T-helper 2 cell treated with Interferon-gamma antibody and Interleukin-4, amounts not matched to agents 5 μg/mL and 100 μg/mL, for 36 hours (primary cell): Measurements from ENCODE around the gene IL36B.
"Not testable (repeated sequence)": the region's sequence is repeated elsewhere in the genome, so short reads cannot be mapped to it uniquely, and the experiment has no call there.

ENCODE experiments used
- DNase-seq: peaks from one replicate; pipeline ENCODE4 v3.0.0; 2021; ENCODE audit warnings: low spot score
- H3K27ac Mint-ChIP-seq: one replicate; pipeline ENCODE4 v1.8.0; 2021; ENCODE audit warnings: mild to moderate bottlenecking, mixed read lengths
- H3K27me3 Mint-ChIP-seq: one replicate; pipeline ENCODE4 v1.8.0; 2021; ENCODE audit warnings: low read depth, mixed read lengths
- H3K36me3 Mint-ChIP-seq: one replicate; pipeline ENCODE4 v1.8.0; 2021; ENCODE audit warnings: low read depth, mixed read lengths
- H3K4me1 Mint-ChIP-seq: one replicate; pipeline ENCODE4 v1.8.0; 2021; ENCODE audit warnings: low read depth, mixed read lengths
- H3K4me3 Mint-ChIP-seq: one replicate; pipeline ENCODE4 v1.8.0; 2022; ENCODE audit warnings: mild to moderate bottlenecking, moderate library complexity, mixed read lengths
- H3K9me3 Mint-ChIP-seq: one replicate; pipeline ENCODE4 v1.8.0; 2021; ENCODE audit warnings: mixed read lengths

The IL36B gene

DNA sequence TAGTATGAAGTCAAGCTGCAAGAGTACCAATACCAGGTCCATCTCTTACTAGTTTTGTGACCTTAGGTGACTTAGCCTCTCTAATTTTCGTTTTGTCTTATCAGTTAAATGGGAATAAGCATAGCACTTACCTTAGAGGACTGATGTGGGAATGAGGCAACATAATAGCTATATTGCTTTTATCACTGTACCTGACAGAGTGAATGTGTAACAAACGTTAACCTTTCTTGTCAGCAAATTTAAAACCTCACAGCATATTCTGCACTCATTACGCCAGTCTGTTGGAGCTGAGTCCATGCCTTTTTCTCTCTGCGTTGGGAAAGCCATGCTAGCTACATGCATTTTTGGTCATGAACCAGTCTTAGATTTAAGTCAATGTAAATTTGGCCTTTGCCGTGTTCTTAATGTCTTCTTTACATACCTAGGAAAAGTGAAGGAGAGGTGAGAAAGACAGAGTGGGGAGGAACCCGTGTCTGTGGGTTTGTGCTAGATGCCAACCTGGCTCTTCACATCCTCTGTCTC lies at the start of gene IL36B:
TSS of gene IL36B (minus strand) at position 472 of the 522 bp plus-strand sequence.
- no peaks in the 10 kb centered on the region for H3K36me3 Mint-ChIP-seq
- no peak for DNase-seq
- peaks cover 27% of the 10 kb centered on the region for H3K9me3 Mint-ChIP-seq
- no peak within 1 kb of the TSS for H3K4me3 Mint-ChIP-seq
- peaks cover 5% of the 10 kb centered on the region for H3K27me3 Mint-ChIP-seq
- no peaks in the 10 kb centered on the region for H3K4me1 Mint-ChIP-seq
- no peak within 1 kb of the TSS for H3K27ac Mint-ChIP-seq

DNA sequence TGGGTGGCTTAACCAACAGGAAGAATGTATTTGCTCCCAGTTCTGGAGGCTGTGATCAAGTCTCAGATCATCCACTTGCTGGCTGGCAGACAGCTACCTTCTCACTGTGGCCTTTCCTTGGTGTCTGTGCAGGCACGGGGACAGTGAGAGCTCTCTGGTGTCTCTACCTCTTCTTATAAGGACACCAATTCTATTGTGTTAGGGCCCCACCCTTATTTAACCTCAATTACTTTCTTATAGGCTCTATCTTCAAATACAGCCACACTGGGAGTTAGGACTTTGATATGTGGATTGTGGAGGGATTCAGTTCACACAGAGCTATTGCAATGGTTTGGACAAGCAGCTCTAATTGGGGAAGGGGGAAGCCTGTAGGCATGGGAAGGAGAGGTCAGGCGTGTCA lies 49.5 kb upstream of the IL36B start:
- peaks cover 23% of the 10 kb centered on the region for H3K36me3 Mint-ChIP-seq
- H3K9me3 Mint-ChIP-seq: peaks cover 38% of the 10 kb centered on the region
- no peak for DNase-seq
- no peak overlapping the region for H3K27ac Mint-ChIP-seq
- H3K27me3 Mint-ChIP-seq: no peaks in the 10 kb centered on the region
- peaks cover 35% of the 10 kb centered on the region for H3K4me1 Mint-ChIP-seq
- H3K4me3 Mint-ChIP-seq: no peak overlapping the region

DNA sequence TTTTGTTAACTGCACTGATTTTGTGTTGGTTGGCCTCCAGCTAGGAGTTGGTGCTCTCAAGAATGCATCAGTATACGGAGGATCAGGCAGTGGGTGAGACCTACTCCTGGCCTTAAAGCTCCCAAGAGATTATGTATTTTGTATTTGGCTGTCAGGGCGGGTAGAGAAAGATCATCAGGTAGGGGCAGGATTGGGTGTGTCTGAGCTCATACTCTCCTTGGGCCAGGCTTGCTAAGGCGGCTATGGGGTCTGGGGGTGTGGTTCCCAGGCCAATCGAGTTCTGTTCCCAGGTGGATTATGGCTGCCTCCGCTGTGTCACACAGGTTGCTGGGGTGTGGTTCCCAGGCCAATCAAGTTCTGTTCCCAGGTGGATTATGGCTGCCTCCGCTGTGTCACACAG lies 45.9 kb upstream of the IL36B start:
- H3K4me3 Mint-ChIP-seq: peak overlapping the region; percentile 75
- no peak for DNase-seq
- H3K9me3 Mint-ChIP-seq: peaks cover 41% of the 10 kb centered on the region
- H3K36me3 Mint-ChIP-seq: peaks cover 24% of the 10 kb centered on the region
- H3K4me1 Mint-ChIP-seq: peaks cover 27% of the 10 kb centered on the region
- H3K27me3 Mint-ChIP-seq: no peaks in the 10 kb centered on the region
- H3K27ac Mint-ChIP-seq: peak overlapping the region; percentile 88

DNA sequence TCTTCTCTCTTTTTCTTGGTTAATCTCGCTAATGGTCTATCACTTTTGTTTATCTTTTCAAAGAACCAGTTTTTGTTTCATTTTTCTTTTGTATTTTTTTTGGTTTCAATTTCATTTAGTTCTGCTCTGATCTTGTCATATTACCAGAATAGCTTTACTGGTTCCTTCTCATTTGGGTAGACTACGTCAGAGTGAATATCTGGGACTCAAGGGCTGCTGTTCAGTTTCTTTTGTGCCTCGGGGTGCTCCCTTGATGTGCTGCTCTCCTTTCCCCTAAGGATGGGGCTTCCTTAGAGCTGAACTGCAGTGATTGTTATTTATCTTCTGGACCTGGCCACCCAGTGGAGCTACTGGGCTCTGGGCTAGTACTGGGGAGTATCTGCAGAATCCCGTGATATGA lies 45.4 kb upstream of the IL36B start:
- H3K36me3 Mint-ChIP-seq: peaks cover 24% of the 10 kb centered on the region
- peak overlapping the region; percentile 75 for H3K4me3 Mint-ChIP-seq
- H3K9me3 Mint-ChIP-seq: peaks cover 37% of the 10 kb centered on the region
- H3K27me3 Mint-ChIP-seq: no peaks in the 10 kb centered on the region
- H3K4me1 Mint-ChIP-seq: peaks cover 25% of the 10 kb centered on the region
- peak; percentile 25 for DNase-seq
- peak overlapping the region; percentile 88 for H3K27ac Mint-ChIP-seq

DNA sequence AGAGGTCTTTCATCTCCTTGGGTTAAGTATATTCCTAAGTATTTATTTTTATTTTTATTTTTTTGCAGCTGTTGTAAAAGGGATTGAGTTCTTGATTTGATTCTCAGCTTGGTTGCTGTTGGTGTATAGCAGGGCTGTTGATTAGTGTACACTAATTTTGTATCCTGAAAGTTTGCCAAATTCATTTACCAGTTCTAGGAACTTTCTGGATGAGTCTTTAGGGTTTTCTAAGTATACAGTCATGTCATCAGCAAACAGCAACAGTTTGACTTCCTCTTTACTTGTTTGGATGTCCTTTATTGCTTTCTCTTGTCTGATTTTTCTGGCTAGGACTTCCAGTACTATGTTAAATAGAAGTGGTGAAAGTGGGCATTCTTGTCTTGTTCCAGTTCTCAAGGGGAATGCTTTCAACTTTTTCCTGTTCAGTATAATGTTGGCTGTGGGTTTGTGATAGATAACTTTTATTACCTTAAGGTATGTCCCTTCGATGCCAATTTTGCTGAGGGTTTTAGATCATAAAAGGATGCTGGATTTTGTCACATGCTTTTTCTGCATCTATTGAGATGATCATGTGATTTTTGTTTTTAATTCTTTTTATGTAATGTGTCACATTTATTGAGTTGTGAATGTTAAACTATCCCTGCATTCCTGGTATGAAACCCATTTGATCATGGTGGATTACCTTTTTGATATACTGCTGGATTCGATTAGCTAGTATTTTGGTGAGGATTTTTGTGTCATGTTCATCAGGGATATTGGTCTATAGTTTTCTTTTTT lies 44.4 kb upstream of the IL36B start:
- H3K27ac Mint-ChIP-seq: peak overlapping the region; percentile 88
- H3K9me3 Mint-ChIP-seq: peaks cover 30% of the 10 kb centered on the region
- not testable (repeated sequence) for H3K27me3 Mint-ChIP-seq, DNase-seq
- H3K4me3 Mint-ChIP-seq: peak overlapping the region; percentile 75
- H3K36me3 Mint-ChIP-seq: peaks cover 19% of the 10 kb centered on the region
- peaks cover 20% of the 10 kb centered on the region for H3K4me1 Mint-ChIP-seq

DNA sequence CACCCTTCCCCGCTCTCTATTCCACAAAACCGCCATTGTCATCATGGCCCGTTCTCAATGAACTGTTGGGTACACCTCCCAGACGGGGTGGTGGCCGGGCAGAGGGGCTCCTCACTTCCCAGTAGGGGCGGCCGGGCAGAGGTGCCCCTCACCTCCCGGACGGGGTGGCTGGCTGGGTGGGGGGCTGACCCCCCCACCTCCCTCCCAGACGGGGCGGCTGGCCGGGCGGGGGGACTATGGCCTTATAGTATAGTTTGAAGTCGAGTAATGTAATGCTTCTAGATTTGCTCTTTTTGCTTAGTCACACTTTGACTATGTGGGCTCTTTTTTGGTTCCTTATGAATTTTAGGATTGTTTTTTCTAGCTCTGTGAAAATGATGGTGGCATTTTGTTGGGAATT lies 43.6 kb upstream of the IL36B start:
- H3K36me3 Mint-ChIP-seq: peaks cover 19% of the 10 kb centered on the region
- H3K4me1 Mint-ChIP-seq: peaks cover 20% of the 10 kb centered on the region
- not testable (repeated sequence) for DNase-seq, H3K4me3 Mint-ChIP-seq, H3K27ac Mint-ChIP-seq, H3K27me3 Mint-ChIP-seq
- H3K9me3 Mint-ChIP-seq: peaks cover 29% of the 10 kb centered on the region

DNA sequence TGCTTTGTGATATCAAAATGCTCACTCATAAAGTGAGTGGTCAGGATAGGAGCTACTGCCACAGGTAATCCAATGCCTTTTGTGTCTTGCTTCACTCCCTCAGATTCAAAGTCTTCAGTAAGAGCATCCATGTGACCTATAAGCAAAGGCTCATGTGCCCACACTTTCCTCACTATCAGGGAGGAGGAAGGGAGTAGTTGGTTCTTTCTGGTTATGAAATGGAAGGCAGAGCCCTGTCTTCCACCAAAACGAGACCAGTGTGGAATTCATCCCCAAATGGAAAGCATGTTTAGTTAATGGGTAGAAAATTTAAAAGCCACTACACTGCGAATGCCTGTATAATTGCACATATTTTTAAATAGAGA lies 40.9 kb upstream of the IL36B start:
- DNase-seq: no peak
- no peak overlapping the region for H3K27ac Mint-ChIP-seq
- peaks cover 19% of the 10 kb centered on the region for H3K36me3 Mint-ChIP-seq
- peaks cover 20% of the 10 kb centered on the region for H3K4me1 Mint-ChIP-seq
- H3K4me3 Mint-ChIP-seq: no peak overlapping the region
- no peaks in the 10 kb centered on the region for H3K27me3 Mint-ChIP-seq
- peaks cover 25% of the 10 kb centered on the region for H3K9me3 Mint-ChIP-seq

DNA sequence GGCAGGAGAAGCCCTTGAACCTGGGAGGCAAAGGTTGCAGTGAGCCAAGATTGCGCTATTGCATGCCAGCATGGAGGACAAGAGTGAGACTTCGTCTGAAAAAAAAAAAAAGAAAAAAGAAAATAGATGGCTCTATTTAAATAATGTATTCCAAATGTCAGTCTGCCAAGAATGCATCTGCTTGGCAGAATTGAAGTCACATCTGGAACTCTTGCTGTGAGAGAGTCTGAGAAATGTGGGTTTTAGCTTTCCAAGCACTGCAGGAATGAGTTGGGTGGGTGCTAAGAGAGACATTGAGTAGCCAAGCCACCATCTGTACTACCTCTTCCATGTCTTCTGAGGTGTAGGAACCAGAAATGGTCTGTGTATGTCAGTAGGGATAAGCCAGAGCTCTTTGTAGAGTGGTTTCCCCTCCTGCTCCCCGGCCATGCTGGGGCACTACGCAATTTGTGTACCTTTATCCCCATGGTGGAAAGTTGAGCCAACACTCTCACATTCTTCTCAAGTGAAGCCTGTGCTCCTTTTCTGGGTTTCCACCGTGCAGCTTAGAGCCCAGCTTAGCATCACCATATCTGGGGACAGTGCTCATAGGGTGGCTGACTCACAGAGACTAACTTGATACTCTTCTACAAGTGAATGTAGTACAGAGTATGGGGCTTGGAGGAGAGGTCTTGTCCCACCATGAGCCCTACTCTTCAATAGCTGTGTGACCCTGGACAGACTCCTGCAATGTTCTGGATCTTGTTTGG lies 40.4 kb upstream of the IL36B start:
- Mint-ChIP-seq H3K9me3 (peaks cover 21% of the 10 kb centered on the region), H3K36me3 (peaks cover 15% of the 10 kb centered on the region), H3K27me3 (no peaks in the 10 kb centered on the region), H3K27ac (no peak overlapping the region), H3K4me1 (peaks cover 15% of the 10 kb centered on the region), H3K4me3 (no peak overlapping the region)
- no peak for DNase-seq

DNA sequence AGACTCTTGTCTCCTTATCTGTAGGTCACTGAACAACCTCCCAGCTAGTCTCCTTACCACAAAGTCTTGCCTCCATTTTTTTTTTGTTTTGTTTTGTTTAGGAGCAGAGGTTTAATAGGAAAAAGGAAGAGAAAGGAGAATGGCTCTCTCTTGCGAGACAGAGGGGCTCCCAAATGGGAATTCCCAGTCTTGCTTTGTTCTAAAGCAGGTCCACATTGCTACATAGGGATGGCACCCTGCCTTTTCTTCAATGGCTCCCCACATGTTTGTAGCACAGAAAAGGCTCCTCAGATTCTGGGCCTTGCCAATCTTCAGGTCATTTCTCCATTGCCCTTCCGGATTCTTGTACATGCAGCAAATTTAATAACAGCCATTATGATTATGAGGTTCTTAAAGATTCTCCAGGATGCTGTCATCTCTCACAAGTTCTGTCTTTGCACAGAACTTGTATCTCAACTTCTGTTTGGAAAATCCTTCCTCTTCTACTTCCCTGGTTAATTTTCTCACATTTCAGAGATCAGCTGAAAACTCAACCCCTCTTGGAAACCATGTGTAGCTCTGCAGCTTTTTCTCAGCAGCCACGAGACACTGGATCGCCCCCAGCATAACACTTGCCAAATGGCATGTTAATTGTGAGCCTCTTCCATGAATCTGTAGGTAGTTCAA lies 38.7 kb upstream of the IL36B start:
- DNase-seq: no peak
- peaks cover 7% of the 10 kb centered on the region for H3K9me3 Mint-ChIP-seq
- H3K4me1 Mint-ChIP-seq: no peaks in the 10 kb centered on the region
- H3K36me3 Mint-ChIP-seq: peaks cover 6% of the 10 kb centered on the region
- no peak overlapping the region for H3K4me3 Mint-ChIP-seq
- no peak overlapping the region for H3K27ac Mint-ChIP-seq
- no peaks in the 10 kb centered on the region for H3K27me3 Mint-ChIP-seq

DNA sequence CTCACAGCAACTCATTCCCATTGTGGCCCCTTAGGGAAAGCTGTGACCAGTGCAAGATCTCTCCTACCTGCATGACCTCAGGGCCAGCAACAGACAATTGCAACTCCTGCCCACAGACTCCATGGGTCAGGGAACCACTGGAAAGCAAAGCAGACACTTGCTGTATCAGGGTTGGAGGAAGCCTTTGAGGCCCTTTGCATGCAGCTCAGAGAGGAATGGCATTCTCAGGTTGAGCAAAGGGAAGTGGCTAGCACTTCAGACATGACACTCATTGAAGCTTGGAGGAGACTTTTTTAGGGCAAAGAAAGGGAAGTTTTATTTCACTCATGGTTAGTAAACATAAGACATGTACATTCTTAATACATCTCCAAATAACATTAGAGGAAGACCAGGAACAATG lies 37.2 kb upstream of the IL36B start:
- peak; percentile 14 for DNase-seq
- H3K27ac Mint-ChIP-seq: no peak overlapping the region
- H3K4me1 Mint-ChIP-seq: peaks cover 2% of the 10 kb centered on the region
- no peaks in the 10 kb centered on the region for H3K27me3 Mint-ChIP-seq
- no peaks in the 10 kb centered on the region for H3K9me3 Mint-ChIP-seq
- H3K36me3 Mint-ChIP-seq: no peaks in the 10 kb centered on the region
- H3K4me3 Mint-ChIP-seq: no peak overlapping the region

DNA sequence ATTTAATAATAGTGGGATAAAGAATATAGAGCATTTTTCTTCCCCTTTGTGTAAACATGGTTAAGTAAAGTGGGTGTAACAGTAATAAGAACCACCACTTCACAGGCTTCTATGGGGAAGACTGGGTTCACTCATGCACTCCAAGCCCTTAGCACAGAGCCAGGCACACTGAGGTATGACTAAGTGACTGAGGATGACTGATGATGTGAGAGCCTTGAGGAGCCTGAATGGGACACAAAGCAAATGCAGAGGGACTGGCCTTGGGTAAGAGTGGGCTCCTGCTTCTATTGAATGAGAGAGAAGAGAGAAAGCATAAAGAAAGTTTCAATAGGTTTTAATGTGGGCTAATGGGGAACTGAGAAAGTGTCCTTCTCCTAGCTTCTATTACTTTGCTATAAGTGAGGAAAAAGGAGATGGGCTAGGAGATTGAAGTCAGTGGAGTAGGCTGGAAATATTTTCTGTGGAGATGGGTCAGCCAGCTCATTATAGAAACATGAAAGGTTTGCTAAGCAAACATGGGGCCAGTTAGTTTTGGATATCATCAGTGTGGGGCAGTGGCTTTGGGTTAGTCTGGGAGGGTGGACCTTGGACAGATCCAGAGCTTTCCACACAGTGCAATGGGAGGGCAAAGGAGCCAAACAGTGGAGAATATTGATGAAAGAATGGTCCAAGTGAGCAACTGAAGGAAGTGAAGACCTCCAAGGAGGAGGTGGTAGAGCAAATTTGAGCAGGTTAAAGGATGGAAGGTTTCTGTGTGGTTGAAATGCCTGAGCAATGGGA lies 35.7 kb upstream of the IL36B start:
- Mint-ChIP-seq H3K4me1 (peaks cover 4% of the 10 kb centered on the region), H3K36me3 (no peaks in the 10 kb centered on the region), H3K27ac (no peak overlapping the region), H3K27me3 (no peaks in the 10 kb centered on the region), H3K9me3 (no peaks in the 10 kb centered on the region), H3K4me3 (no peak overlapping the region)
- DNase-seq: no peak

DNA sequence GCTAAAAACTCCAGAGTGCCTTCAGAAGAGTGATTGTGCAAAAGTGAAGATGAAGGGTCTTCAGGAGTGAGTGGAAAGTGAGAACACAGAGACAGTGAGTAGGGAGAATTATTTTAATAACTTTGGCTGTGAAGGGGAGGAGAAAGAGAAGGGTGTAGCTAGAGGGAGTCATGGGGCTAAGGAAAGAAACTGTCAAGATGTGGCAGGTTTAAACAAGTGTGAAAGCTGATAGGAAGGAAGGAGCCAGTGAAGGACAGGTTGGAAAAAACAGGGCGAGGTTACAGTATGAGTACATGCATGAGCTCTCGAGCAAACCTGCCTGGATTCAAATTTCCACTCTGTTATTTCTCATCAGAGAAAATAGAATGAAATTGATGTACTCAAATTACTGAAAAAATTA lies 32.9 kb upstream of the IL36B start:
- Mint-ChIP-seq H3K9me3 (no peaks in the 10 kb centered on the region), H3K36me3 (no peaks in the 10 kb centered on the region), H3K27ac (no peak overlapping the region), H3K4me3 (no peak overlapping the region), H3K27me3 (no peaks in the 10 kb centered on the region), H3K4me1 (peaks cover 4% of the 10 kb centered on the region)
- DNase-seq: no peak

DNA sequence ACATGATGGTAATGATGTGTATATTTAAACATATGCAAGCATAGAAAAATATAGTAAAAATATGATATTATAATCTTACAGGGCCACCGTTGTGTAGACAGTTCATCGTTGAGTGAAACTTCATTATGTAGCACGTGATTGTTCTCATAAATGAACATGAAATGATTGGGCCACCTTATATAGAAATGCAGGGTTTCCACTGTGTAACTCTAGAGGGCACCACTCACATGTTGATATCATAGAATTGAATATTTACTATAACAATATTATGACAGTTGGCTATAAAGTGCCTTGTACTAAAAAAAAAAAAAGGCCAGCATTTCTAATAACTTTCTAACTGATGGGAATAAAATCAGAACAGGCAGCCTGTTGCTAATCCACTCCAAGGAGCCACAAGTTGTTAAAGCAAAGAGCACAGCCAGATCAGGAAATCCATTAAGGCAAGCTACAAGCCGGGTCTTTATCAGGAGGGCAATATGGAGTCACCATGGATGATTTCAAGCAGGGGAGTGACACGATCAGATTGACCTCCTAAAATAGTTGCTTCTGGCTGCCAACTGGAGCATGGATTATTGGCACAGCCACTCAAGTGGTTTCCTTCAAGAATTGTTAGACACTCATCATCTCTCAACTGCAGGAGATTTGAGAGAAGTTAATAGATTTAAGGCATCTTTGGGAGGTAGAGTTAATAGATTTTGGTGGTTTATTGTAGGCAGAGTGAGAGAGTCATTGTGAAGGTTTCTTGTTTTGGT lies 31.8 kb upstream of the IL36B start:
- Mint-ChIP-seq H3K27me3 (peaks cover 2% of the 10 kb centered on the region), H3K9me3 (no peaks in the 10 kb centered on the region), H3K4me3 (no peak overlapping the region), H3K27ac (no peak overlapping the region), H3K36me3 (no peaks in the 10 kb centered on the region), H3K4me1 (peaks cover 6% of the 10 kb centered on the region)
- DNase-seq: no peak
